NAMALWA (cell line): ENCODE measurements around the gene AHCYL2.
"Not testable (repeated sequence)": the region's sequence is repeated elsewhere in the genome, so short reads cannot be mapped to it uniquely, and the experiment has no call there.

ENCODE experiments used
- DNase-seq: peaks from one replicate; pipeline ENCODE4 v3.0.0-alpha.2; 2015; ENCODE audit warnings: low spot score

AHCYL2 gene

GRCh38 chr7:129244220-129244619, 19.4 kb downstream of the AHCYL2 start:
- no peak for DNase-seq

- DNase-seq: no peak
Observed at GRCh38 chr7:129245533-129245932, 20.7 kb downstream of the AHCYL2 start.

GRCh38 chr7:129247087-129247486, 22.3 kb downstream of the AHCYL2 start:
- DNase-seq: no peak

GRCh38 chr7:129252128-129252527, 27.3 kb downstream of the AHCYL2 start:
- no peak for DNase-seq

GRCh38 chr7:129252603-129253002, 27.8 kb downstream of the AHCYL2 start:
- DNase-seq: not testable (repeated sequence)

- no peak for DNase-seq
Observed at GRCh38 chr7:129255800-129256199, 31.0 kb downstream of the AHCYL2 start.

- no peak for DNase-seq
Observed at GRCh38 chr7:129256221-129256620, 31.4 kb downstream of the AHCYL2 start.

- DNase-seq: no peak
Observed at GRCh38 chr7:129257168-129257567, 32.3 kb downstream of the AHCYL2 start.

- no peak for DNase-seq
Observed at GRCh38 chr7:129258649-129259389, 34.0 kb downstream of the AHCYL2 start.

GRCh38 chr7:129262324-129262723, 37.5 kb downstream of the AHCYL2 start:
- no peak for DNase-seq

GRCh38 chr7:129263168-129263567, 38.3 kb downstream of the AHCYL2 start:
- no peak for DNase-seq

GRCh38 chr7:129264534-129264933, 39.7 kb downstream of the AHCYL2 start:
- DNase-seq: no peak

- no peak for DNase-seq
Observed at GRCh38 chr7:129265328-129265727, 40.5 kb downstream of the AHCYL2 start.

GRCh38 chr7:129266181-129266580, 41.4 kb downstream of the AHCYL2 start:
- no peak for DNase-seq

GRCh38 chr7:129270077-129270476, 45.2 kb downstream of the AHCYL2 start:
- DNase-seq: no peak

GRCh38 chr7:129271500-129272355, 46.9 kb downstream of the AHCYL2 start:
- peak; percentile 88 for DNase-seq

GRCh38 chr7:129273936-129274335, 49.1 kb downstream of the AHCYL2 start:
- no peak for DNase-seq

GRCh38 chr7:129277629-129278028, 52.8 kb downstream of the AHCYL2 start:
- DNase-seq: no peak

- no peak for DNase-seq
Observed at GRCh38 chr7:129278688-129279087, 53.9 kb downstream of the AHCYL2 start.

GRCh38 chr7:129279757-129280156, 54.9 kb downstream of the AHCYL2 start:
- DNase-seq: no peak

GRCh38 chr7:129281163-129281562, 56.3 kb downstream of the AHCYL2 start:
- no peak for DNase-seq

GRCh38 chr7:129282865-129283264, 58.0 kb downstream of the AHCYL2 start:
- DNase-seq: no peak

- no peak for DNase-seq
Observed at GRCh38 chr7:129283936-129284335, 59.1 kb downstream of the AHCYL2 start.
